Esophagus squamous epithelium (tissue), 5 donors: ENCODE results near the gene TMEM178B. TPM values are rescaled to one million over a fixed set of nuclear protein-coding genes. Genes with fewer than 3 reads are reported as not detected.

ENCODE experiments used
- DNase-seq: peaks from one replicate; lab custom pipeline; 2025; lab: John Stamatoyannopoulos, UW
- H3K27ac ChIP-seq, 4 donors: fragments of 200-600 bp; sonication (generic); one replicate each; pipeline ENCODE4 v1.5.1; 2016 to 2019; ENCODE audit warnings: mild to moderate bottlenecking in 1 of 4
- H3K27me3 ChIP-seq, 4 donors: fragments of 200-600 bp; sonication (generic); 1 replicate in 3 of 4; 2 replicates in 1 of 4; pipeline versions ENCODE4 v1.5.1 to v1.6.0; 2017 to 2021; ENCODE audit warnings: antibody characterized with exemption in 1 of 4
- H3K36me3 ChIP-seq, 3 donors: fragments of 200-600 bp; sonication (generic); one replicate each; pipeline ENCODE4 v1.5.1; 2016 to 2019
- H3K4me1 ChIP-seq, 3 donors: fragments of 200-600 bp; sonication (generic); one replicate each; pipeline ENCODE4 v1.5.1; 2017 to 2019
- H3K4me3 ChIP-seq, 4 donors: fragments of 200-600 bp; sonication (generic); 1 replicate in 3 of 4; 2 replicates in 1 of 4; pipeline ENCODE4 v1.5.1; 2016 to 2019; ENCODE audit warnings: mild to moderate bottlenecking in 2 of 4, moderate library complexity in 1 of 4
- H3K9me3 ChIP-seq, 3 donors: fragments of 200-600 bp; sonication (generic); one replicate each; pipeline ENCODE4 v1.5.1; 2016 to 2019
- POLR2A ChIP-seq, 4 donors: fragments of 450-650 bp; IDR thresholded peaks; one replicate each; pipeline ENCODE4 v1.6.1; 2017; ENCODE audit warnings: antibody characterized with exemption in 4 of 4, mild to moderate bottlenecking in 4 of 4, moderate library complexity in 3 of 4
- WGBS, 2 donors: methylation state at CpG; one replicate each; pipeline ENCODE4 v1.1.5; 2018; 5-methylcytosine and 5-hydroxymethylcytosine counted together
- intact Hi-C: fragments of 100-400 bp; cut with DNase I; formaldehyde crosslinking; loops from one replicate; pipeline ENCODE4 v1.15.0; 2022
- total RNA-seq, 4 donors: library from RNA; depleted of rRNA; stranded (reverse); fragments of >200 nt; gene quantifications; one replicate each; pipeline ENCODE4 v1.1.0, GENCODE V29; 2016
- TF ChIP-seq, protein P1 (sequence below), 6 experiments: fragments of 450-650 bp in 4 of 6; fragments of 200-600 bp in 2 of 6; sonication (generic) in 2 of 6; IDR thresholded peaks; one replicate each; pipeline ENCODE4 v1.5.1; 2016 to 2019; ENCODE audit warnings: antibody characterized with exemption in 6 of 6, mild to moderate bottlenecking in 4 of 6, moderate library complexity in 4 of 6
- donor health status: DM: yes; HTN: yes; CAD: no.

The TMEM178B gene
- total RNA-seq, 4 donors from 2014 or later = 0.95 to 1.7 (median 1.2) TPM

DNA sequence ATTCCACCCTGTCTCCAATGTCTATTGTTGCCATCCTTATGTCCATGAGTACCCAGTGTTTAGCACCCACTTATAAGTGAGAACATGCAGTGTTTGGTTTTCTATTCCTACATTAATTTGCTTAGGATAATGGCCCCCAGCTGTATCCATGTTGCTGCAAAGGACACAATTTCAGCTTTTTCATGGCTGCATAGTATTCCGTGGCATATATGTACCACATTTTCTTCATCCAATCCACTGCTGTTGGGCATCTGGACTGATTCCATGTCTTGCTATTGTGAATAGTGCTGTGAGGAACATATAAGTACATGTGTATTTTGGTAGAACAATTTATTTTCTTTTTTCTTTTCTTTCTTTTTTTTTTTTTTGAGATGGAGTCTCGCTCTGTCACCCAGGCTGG lies 68.2 kb downstream of the TMEM178B start:
- DNase-seq = no peak
- intact Hi-C loops = no loop called here
- Histone ChIP-seq H3K27ac (no peak overlapping the region), H3K36me3 (no peaks in the 10 kb centered on the region), H3K4me3 (no peak overlapping the region), H3K4me1 (no peaks in the 10 kb centered on the region), H3K27me3 (no peaks in the 10 kb centered on the region), H3K9me3 (peaks cover 0 to 9% (median 5%) of the 10 kb centered on the region in 3 donors)
- no peak for TF ChIP-seq POLR2A (IDR thresholded peaks at IDR 0.05)
- TF ChIP-seq, protein P1, sequence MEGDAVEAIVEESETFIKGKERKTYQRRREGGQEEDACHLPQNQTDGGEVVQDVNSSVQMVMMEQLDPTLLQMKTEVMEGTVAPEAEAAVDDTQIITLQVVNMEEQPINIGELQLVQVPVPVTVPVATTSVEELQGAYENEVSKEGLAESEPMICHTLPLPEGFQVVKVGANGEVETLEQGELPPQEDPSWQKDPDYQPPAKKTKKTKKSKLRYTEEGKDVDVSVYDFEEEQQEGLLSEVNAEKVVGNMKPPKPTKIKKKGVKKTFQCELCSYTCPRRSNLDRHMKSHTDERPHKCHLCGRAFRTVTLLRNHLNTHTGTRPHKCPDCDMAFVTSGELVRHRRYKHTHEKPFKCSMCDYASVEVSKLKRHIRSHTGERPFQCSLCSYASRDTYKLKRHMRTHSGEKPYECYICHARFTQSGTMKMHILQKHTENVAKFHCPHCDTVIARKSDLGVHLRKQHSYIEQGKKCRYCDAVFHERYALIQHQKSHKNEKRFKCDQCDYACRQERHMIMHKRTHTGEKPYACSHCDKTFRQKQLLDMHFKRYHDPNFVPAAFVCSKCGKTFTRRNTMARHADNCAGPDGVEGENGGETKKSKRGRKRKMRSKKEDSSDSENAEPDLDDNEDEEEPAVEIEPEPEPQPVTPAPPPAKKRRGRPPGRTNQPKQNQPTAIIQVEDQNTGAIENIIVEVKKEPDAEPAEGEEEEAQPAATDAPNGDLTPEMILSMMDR (IDR thresholded peaks at IDR 0.05) = no peak
- WGBS, 2 donors = 93 to 100% methylated on average over 2 of the region's 2 CpGs

DNA sequence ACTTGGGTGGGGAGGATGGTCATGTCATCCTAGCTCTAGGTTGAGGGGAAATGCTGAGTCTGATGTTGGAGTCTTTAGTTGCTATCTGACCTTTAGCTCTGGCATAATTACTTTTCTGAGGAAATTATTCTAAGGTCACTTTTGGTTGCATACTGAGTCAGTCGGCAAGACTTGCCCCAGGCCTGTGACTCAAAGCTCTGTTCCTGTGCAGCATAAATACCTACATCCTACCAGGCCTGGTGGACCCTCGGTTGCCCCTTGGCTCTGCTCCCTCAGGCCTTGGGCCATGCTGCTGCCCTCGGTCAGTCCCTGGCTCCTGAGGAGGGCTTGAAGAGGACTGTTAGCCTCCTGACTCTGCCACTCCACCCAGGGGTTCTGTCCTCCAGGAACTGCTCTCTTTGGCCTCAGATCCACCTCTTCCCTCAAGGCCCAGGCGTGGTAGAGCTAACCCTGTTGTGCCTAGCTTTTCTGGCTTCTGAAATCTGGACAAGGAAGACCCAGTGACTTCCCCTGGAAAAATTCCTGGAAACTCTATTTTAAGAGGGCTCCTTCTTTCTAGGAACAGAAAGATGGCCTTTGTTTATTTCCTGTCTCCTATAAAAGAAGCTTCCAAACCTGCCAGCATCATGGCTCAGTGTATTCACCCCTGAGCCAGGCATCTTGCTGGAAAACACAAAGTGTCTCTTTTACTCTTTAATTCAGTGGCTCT lies 71.2 kb downstream of the TMEM178B start:
- Histone ChIP-seq H3K4me3 (no peak overlapping the region), H3K9me3 (peaks cover 0 to 9% (median 5%) of the 10 kb centered on the region in 3 donors), H3K36me3 (no peaks in the 10 kb centered on the region), H3K27ac (no peak overlapping the region), H3K27me3 (no peaks in the 10 kb centered on the region), H3K4me1 (no peaks in the 10 kb centered on the region)
- TF ChIP-seq POLR2A (IDR thresholded peaks at IDR 0.05) = no peak
- TF ChIP-seq, protein P1 (IDR thresholded peaks at IDR 0.05) = no peak
- 46 to 60% methylated on average over 3 to 4 of the region's 4 CpGs for WGBS, 2 donors
- DNase-seq = no peak
- intact Hi-C loops = no loop called here

DNA sequence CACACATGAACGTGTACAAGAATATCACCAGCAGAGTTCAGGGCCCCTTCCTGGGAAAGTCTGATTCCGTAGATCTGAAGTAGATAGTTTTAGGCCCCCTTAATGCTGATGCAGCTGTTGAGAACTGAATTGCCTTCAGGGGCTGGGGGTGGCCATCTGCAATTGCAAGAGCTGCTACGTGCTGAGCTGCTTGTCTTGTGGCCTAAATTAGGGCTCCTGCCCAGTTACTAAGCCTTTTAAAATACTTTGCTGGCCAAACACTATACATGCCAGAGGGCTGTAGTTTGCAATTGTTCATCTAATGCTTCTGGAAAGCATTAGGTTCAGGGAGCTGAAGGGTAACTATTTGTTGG lies 71.7 kb downstream of the TMEM178B start:
- H3K4me1 ChIP-seq = no peaks in the 10 kb centered on the region
- intact Hi-C loops = no loop called here
- no peak overlapping the region for H3K4me3 ChIP-seq
- no peaks in the 10 kb centered on the region for H3K36me3 ChIP-seq
- H3K27me3 ChIP-seq = no peaks in the 10 kb centered on the region
- TF ChIP-seq, protein P1 (IDR thresholded peaks at IDR 0.05) = no peak
- no peak for TF ChIP-seq POLR2A (IDR thresholded peaks at IDR 0.05)
- peaks cover 0 to 9% (median 5%) of the 10 kb centered on the region in 3 donors for H3K9me3 ChIP-seq
- WGBS, 2 donors = 56 to 60% methylated on average over 3 of the region's 3 CpGs
- DNase-seq = no peak
- no peak overlapping the region for H3K27ac ChIP-seq

DNA sequence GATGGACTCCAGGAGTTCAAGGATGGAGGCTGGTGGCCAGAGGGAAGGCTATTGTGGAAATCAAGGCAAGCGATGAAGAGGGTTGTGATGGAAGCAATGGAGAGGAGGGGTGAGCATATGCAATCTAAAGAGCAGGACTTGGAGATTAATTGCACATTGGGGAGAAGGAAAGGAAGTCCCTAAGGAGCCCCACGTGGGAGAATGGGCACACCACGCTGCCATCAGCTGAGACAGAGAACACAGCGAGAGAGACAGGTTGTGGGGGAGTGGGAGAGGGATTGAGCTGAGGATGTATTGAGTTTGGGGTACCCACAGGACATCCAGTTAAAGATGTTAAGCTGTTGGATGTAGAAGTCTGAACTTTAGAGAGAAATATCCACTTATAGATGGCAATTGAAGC lies 73.6 kb downstream of the TMEM178B start:
- H3K4me1 ChIP-seq = no peaks in the 10 kb centered on the region
- H3K9me3 ChIP-seq = peaks cover 0 to 2% (median 0%) of the 10 kb centered on the region in 3 donors
- no peak overlapping the region for H3K4me3 ChIP-seq
- WGBS, 2 donors = 76 to 86% methylated on average over 4 of the region's 4 CpGs
- no peaks in the 10 kb centered on the region for H3K36me3 ChIP-seq
- DNase-seq = no peak
- no peak overlapping the region for H3K27ac ChIP-seq
- TF ChIP-seq, protein P1 (IDR thresholded peaks at IDR 0.05) = no peak
- TF ChIP-seq POLR2A (IDR thresholded peaks at IDR 0.05) = no peak
- H3K27me3 ChIP-seq = no peaks in the 10 kb centered on the region
- intact Hi-C loops = no loop called here

DNA sequence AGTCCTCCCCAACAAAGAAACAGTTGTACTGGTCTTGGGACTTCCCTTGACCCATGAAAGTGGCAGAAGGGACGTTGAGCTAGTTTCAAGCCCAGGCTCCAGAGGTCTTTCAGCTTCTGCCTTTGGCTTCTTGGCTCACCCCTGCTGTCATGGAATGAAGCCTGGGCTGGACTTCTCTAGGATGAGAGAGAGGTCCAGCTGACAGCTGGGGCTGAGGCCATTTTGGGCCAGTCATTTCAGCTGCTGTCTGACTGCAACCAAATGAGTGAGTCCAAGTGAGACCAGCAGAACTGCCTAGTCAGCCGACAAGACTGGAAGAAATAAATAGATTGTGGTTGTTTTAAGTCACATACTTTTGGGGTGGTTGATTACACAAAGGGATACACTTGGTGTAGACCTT lies 76.6 kb downstream of the TMEM178B start:
- H3K36me3 ChIP-seq = no peaks in the 10 kb centered on the region
- H3K9me3 ChIP-seq = no peaks in the 10 kb centered on the region
- H3K4me3 ChIP-seq = no peak overlapping the region
- no peak overlapping the region for H3K27ac ChIP-seq
- no peaks in the 10 kb centered on the region for H3K27me3 ChIP-seq
- TF ChIP-seq POLR2A (IDR thresholded peaks at IDR 0.05) = no peak
- TF ChIP-seq, protein P1 (IDR thresholded peaks at IDR 0.05) = no peak
- H3K4me1 ChIP-seq = no peaks in the 10 kb centered on the region
- intact Hi-C loops = no loop called here
- no peak for DNase-seq
- 60 to 100% methylated on average over 1 to 2 of the region's 2 CpGs for WGBS, 2 donors
